Endothelial cell of umbilical vein (primary cell): Measurements from ENCODE around the gene TEX29.

ENCODE experiments used
- CTCF ChIP-seq, 2 donors: IDR thresholded peaks; 1 replicate in 1 of 2; 2 replicates in 1 of 2; pipeline ENCODE4 v1.5.1; 2011; ENCODE audit warnings: low read length in 2 of 2, mild to moderate bottlenecking in 2 of 2, moderate library complexity in 2 of 2, control low read depth in 1 of 2, inconsistent platforms in 1 of 2, low read depth in 1 of 2; ENCODE audit not compliant: insufficient read depth in 1 of 2; ENCODE audit errors: extremely low read depth in 1 of 2
- POLR2A ChIP-seq: IDR thresholded peaks from 2 replicates; pipeline ENCODE4 v1.6.1; 2012; ENCODE audit warnings: low read depth, mild to moderate bottlenecking, control low read depth, low read length

- TF ChIP-seq POLR2A (no peak), CTCF (IDR thresholded peaks at IDR 0.05; ENCODE audit: extremely low read depth in 1 of 2, insufficient read depth in 1 of 2, low read depth in 1 of 2, low read length in 2 of 2) (no peak)
Observed at GRCh38 chr13:111283457-111283856, 37.0 kb upstream of the TEX29 start.
